Endometrial microvascular endothelial cells (primary cell): ENCODE results near the gene COMMD7. TPM values are rescaled to one million over a fixed set of nuclear protein-coding genes. Genes with fewer than 3 reads are reported as not detected.
"Not testable (repeated sequence)": the region's sequence is repeated elsewhere in the genome, so short reads cannot be mapped to it uniquely, and the experiment has no call there.

Experiments used
- in situ Hi-C: cut with HindIII; loops from 2 replicates; pipeline ENCODE4 v1.10.0; 2017; ENCODE audit warnings: low sequenced_read_pairs, low pct_unique_long_range_greater_than_20kb; ENCODE audit errors: inconsistent ontology term
- total RNA-seq: library from RNA; depleted of rRNA; stranded (reverse); fragments of >200 nt; gene quantifications from one replicate; pipeline ENCODE4 v1.2.3, GENCODE V29; 2015; ENCODE audit errors: inconsistent ontology term

Gene COMMD7
- total RNA-seq, 1 donor from 2014 or later, result 62.3 TPM

DNA sequence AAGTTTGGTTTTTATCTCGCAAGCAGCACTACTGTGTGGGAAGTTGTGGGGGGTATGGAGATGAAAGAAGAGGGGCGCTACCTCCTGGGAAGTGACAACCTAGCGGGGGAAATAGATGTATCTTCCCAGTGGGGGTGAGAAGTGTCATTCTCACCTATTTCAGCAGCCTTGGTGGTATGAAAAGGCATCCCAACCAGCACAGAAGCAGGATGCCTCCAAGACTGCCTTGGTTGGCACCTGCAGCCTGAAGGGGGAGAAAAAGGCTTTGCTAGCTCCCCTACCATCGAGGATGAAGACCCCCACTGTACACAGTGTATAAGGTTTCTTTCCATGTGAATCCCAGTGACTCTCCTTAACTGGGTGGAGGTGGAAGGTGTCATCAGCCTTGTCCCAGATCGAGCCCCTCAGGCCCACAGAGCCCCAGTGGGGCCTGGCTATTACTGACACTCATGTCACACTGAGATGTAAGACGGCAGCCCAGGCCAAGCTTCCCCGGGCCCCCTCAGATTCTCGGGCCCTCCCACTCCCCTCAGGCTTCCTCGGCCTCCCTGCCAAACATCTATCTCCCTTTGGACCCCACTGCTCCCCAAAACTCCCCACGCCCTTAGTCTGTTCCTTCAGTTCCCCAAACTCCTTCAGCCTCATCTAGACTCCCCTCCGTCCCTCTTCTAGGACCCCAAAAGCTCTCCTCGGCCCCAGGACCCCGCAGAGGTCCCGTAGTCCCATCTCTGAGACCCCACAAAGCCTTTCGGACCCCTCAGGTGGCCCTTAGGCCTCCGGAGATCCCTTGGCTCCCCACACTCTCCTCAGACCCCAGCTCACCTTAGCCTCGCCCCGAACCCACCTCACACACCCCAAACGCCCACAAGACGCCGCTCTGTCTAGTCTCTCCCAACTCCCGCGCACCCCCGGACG is 688 bp downstream of the COMMD7 start:
- in situ Hi-C loops, result no loop called here

GRCh38 chr20:32741151-32741550 is 2.1 kb downstream of the COMMD7 start:
- in situ Hi-C loops, result no loop called here

- in situ Hi-C loops, result no loop called here
Observed at GRCh38 chr20:32737371-32738223, 5.7 kb downstream of the COMMD7 start.

GRCh38 chr20:32731882-32732266 is 11.4 kb downstream of the COMMD7 start:
- in situ Hi-C loops, result no loop called here

- in situ Hi-C loops, result not testable (repeated sequence)
Observed at GRCh38 chr20:32729334-32729733, 13.9 kb downstream of the COMMD7 start.

GRCh38 chr20:32728435-32728834 is 14.8 kb downstream of the COMMD7 start:
- in situ Hi-C loops, result not testable (repeated sequence)

DNA sequence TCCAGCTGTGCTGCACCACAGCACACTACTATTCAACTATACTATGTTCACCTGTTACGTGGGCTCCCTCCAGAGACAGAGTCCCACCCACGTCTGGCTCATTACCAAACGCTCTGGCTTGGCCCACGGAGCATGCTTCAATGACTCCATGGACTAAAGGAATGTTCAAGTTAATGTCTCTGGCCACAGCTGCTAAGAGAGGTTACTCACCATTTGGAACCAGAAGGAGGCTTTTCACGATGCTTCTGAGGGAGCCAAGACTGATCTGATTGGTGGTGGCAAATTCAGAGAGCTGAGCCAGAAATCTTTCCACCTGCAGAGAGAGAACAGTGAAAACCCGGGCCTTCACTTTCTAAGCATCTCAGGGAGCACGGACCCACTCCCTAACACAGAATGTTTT is 15.6 kb downstream of the COMMD7 start:
- in situ Hi-C loops, result no loop called here

DNA sequence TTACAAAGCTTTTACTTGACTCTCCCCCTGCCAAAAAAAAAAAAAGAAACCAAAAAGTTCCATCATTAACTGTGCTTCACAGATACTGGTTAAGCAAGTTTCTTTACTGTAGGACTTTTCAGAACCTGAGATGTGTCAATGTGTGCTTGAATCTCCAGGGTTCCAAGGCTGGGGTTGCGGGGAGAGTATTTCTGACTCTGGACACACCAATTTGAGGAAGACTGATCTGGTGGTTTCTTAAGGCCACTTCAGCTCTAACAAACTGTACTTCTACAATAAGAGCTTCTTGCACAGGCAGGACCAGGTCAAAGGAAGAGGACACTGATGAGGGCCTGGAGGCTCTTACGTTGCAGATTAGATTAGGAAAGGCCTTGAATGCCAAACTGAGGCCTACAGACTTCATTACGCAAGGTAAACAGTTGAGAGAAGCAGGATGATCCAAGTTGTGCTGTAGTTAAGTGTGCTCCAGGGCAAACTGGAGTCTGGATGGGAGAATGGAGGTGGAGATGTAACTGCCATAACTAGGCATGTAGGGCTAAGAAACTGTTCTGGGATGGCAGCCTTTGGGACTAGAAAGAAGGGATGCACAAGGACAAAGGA is 24.4 kb downstream of the COMMD7 start:
- in situ Hi-C loops, result no loop called here

DNA sequence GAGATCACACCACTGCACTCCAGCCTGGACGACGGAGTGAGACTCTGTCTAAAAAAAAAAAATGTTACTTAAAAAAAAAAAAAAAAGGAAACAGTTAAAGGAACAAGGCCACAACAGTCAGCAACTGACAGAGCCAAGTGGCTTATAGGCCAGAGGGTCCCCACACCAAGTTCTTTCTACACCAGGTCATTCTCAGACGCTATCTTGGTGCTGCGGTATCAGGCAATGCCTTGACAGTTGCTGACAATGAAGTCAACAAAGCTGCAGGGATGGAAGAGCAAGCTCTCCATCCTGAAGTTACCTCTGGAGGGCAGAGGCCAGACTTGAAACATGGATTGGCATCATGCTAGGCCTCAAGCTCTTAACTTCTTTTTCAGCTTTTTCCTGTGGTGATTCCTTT is 31.9 kb downstream of the COMMD7 start:
- in situ Hi-C loops, result no loop called here

DNA sequence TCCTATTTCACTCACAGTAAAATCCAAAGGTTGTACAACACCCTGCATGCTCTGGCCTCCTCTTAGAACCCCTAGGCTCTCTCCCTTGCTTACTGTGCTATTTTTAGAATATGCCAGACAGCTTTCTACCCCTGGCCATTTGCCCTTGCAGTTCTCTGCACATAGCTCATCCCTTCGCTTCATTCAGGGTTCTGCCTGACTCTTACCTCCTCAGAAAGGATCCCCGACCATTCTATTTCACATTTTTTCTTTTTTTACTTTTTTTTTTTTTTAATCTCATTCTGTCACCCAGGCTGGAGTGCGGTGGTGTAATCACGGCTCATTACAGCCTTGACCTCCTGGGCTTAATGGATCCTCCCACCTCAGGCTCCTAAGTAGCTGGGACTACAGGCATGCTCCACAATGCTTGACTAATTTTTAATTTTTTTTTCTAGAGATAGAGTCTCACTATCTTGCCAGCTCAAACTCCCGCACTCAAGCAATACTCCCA is 33.6 kb downstream of the COMMD7 start:
- in situ Hi-C loops, result no loop called here

GRCh38 chr20:32709029-32709631 is 34.1 kb downstream of the COMMD7 start:
- in situ Hi-C loops, result not testable (repeated sequence)

DNA sequence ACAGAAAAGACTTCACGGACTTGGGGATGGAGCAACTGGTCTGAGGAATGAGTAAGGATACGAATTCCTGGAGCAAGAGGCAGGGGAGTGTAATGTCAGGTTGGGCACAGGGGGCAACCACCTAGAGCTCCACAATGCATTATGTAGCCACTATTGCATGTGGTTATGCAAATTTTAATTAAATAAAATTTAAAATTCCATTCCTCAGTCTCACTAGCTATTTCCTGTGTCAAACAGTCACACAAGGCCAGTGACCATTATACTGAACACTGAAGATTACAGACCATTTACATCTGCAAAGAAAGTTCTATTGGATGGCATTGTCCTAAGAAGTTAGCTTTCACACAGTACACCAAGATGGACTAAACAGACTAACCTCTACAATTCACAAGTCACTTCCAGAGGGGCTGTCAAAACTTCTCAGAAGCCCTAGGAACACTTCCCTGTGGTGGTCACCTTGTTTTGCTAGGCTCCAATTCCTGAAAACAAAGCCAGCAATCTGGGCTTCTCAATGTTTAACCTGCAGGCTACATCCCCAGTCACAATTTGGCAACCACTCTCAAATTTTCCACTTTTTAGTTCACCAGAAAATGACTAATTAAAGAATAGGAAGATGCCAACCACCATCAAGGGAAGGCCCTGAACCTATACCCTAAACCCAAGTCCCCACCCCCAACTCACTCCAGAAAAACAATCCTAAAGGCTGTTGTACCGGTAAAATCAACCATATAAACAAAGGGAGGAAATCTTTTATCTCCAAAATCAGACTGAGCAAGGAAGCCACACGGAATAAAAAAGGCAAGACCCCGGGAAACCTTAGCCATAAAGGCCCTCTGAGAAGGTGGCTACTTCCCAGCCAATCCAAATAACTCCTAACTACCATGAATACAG is 35.3 kb downstream of the COMMD7 start:
- in situ Hi-C loops, result no loop called here

- in situ Hi-C loops, result no loop called here
Observed at GRCh38 chr20:32706486-32706885, 36.8 kb downstream of the COMMD7 start.

DNA sequence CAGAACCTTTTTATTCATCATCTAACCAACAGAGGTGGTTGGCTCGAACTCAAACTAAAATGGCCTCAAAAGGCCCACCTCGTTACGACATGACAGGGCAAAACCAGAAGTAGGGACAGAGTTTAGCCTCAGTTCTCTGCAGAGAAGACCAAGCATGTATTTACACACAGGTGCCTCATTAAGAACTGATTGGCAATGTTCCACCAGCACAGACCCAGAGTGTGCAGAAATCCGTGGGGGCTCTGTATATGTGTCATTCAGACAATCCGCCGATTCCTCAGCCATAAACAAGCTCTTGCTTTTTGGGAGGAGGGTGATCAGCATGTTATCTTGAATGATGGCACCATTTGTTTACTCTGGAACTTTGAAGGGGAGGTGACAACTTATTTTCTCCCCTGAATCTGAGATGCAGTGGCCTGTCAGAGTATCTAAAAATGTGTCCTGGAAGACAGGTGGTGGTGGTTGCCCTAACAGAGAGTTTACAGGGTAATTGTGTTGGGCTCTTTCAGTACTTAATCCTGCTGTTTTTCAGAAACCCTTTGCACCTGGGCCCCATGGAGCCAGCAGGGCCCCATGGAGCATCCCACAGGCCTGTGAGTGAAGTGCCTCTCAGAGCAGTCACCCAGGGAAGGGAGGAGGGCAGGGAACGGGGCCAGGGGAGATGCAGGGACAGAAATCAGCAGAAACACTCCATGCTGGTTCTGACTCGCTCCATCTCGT is 40.4 kb downstream of the COMMD7 start:
- in situ Hi-C loops, result no loop called here

- in situ Hi-C loops, result loop anchor here (25.0 kb wide), 1 partner anchor 90 kb away; no protein-coding TSS in a partner anchor
Observed at GRCh38 chr20:32697608-32698007, 45.7 kb downstream of the COMMD7 start.

GRCh38 chr20:32695089-32695488 is 48.2 kb downstream of the COMMD7 start:
- in situ Hi-C loops, result loop anchor here (25.0 kb wide), 1 partner anchor 92 kb away; no protein-coding TSS in a partner anchor

GRCh38 chr20:32688966-32689365 is 54.3 kb downstream of the COMMD7 start:
- in situ Hi-C loops, result loop anchor here (25.0 kb wide), 1 partner anchor 98 kb away; no protein-coding TSS in a partner anchor
